ENCODE measurements around the gene CLIP2. TPM values are rescaled to one million over a fixed set of nuclear protein-coding genes. Genes with fewer than 3 reads are reported as not detected.

CLIP2 gene
- total and polyA plus RNA-seq, 2 of the 8 experiments (the other 6 are each of a cell fraction or from before 2014, with no cell fraction given), result 8.3 to 41.5 TPM

DNA sequence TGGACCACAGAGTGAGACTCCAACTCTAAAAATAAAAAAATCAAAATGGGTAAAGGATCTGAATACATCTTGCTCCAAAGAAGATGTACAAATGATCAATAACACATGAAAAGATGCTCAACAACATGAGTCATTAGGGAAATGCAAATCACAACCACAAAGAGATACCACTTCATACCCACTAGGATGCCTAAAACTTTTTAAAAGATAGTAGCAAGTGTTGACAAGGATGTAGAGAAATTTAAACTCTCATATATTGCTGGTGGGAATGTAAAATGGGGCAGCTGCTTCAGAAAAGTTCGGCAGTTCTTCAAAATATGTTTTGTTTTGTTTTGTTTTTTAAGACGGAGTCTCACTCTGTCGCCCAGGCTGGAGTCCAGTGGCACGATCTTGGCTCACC, 118.8 kb downstream of the CLIP2 start (continued):
- TF ChIP-seq CHD7 (IDR thresholded peaks at IDR 0.05; ENCODE audit: insufficient replicate concordance, low read length) (no peak), CEBPB (IDR thresholded peaks at IDR 0.05; ENCODE audit: low read depth, low read length) (no peak), E2F6 (IDR thresholded peaks at IDR 0.05) (no peak)
